ENCODE results near the gene CCDC121.

Gene CCDC121

GRCh38 chr2:27582129-27582694, 46.6 kb downstream of the CCDC121 start:
- peak; percentile 5 for DNase-seq (ENCODE audit: low spot score)

DNA sequence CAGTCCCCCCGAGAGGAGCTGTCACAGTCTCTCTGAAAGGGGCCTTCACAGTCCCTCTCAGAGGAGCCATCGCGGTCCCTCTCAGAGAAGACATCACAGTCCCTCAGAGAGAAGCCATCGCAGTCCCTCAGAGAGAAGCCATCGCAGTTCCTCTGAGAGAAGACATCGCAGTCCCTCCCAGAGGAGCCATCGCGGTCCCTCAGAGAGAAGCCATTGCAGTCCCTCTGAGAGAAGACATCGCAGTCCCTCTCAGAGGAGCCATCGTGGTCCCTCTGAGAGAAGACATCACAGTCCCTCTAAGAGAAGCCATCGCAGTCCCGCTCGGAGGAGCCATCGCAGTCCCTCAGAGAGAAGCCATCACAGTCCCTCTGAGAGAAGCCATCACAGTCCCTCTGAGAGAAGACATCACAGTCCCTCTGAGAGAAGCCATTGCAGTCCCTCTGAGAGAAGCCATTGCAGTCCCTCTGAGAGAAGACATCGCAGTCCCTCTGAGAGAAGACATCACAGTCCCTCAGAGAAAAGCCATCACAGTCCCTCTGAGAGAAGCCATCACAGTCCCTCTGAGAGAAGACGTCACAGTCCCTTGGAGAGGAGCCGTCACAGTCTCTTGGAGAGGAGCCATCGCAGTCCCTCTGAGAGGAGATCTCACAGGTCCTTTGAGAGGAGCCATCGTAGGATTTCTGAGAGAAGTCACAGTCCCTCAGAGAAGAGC, 47.2 kb downstream of the CCDC121 start:
- DNase-seq (ENCODE audit: low spot score), result no peak
